Activated CD8-positive, alpha-beta T cell treated with anti-CD3 and anti-CD28 coated beads for 36 hours (primary cell): ENCODE data around the gene MBTPS1. TPM values are rescaled to one million over a fixed set of nuclear protein-coding genes. Genes with fewer than 3 reads are reported as not detected.

Experiments
- ATAC-seq: fragments of 200-7000 bp; cut with Tn5 transposase; one replicate; pipeline ENCODE4 v1.10.0; 2021; ENCODE audit warnings: mild to moderate bottlenecking, moderate library complexity
- CTCF ChIA-PET: fragments of 350-600 bp; sonication (Branson Sonifier 250); formaldehyde crosslinking; loops from one replicate; lab custom pipeline; 2021; ENCODE audit warnings: antibody characterized with exemption; lab: Charles Lee
- POLR2A ChIA-PET: fragments of 350-600 bp; sonication (Branson Sonifier 250); formaldehyde crosslinking; loops from one replicate; lab custom pipeline; 2021; ENCODE audit warnings: antibody characterized with exemption; lab: Charles Lee
- DNase-seq: peaks from one replicate; pipeline ENCODE4 v3.0.0-alpha.2; 2020
- H3K27ac Mint-ChIP-seq: one replicate; pipeline ENCODE4 v1.8.0; 2021; ENCODE audit warnings: mild to moderate bottlenecking, mixed read lengths
- H3K27me3 Mint-ChIP-seq: one replicate; pipeline ENCODE4 v1.8.0; 2021; ENCODE audit warnings: mixed read lengths
- H3K36me3 Mint-ChIP-seq: one replicate; pipeline ENCODE4 v1.8.0; 2021; ENCODE audit warnings: low read depth, mixed read lengths
- H3K4me1 Mint-ChIP-seq: one replicate; pipeline ENCODE4 v1.8.0; 2021; ENCODE audit warnings: low read depth, mixed read lengths
- H3K4me3 Mint-ChIP-seq: one replicate; pipeline ENCODE4 v1.8.0; 2021; ENCODE audit warnings: mild to moderate bottlenecking, moderate library complexity, mixed read lengths
- H3K9me3 Mint-ChIP-seq: one replicate; pipeline ENCODE4 v1.8.0; 2021; ENCODE audit warnings: mixed read lengths
- intact Hi-C: fragments of 100-400 bp; cut with micrococcal nuclease; formaldehyde crosslinking; loops from one replicate; pipeline ENCODE4 v1.10.0; 2022
- total RNA-seq, 2 experiments: library from RNA; stranded (reverse); gene quantifications; one replicate each; pipeline ENCODE4 v1.2.3, GENCODE V29; 2021
- TF ChIP-seq, protein P1 (sequence below): fragments of 200-600 bp; IDR thresholded peaks from one replicate; pipeline ENCODE4 v1.8.0; 2022; ENCODE audit warnings: antibody characterized with exemption, mild to moderate bottlenecking

The MBTPS1 gene
- total RNA-seq, 2 experiments from 2014 or later: 31.5 to 31.7 TPM

DNA sequence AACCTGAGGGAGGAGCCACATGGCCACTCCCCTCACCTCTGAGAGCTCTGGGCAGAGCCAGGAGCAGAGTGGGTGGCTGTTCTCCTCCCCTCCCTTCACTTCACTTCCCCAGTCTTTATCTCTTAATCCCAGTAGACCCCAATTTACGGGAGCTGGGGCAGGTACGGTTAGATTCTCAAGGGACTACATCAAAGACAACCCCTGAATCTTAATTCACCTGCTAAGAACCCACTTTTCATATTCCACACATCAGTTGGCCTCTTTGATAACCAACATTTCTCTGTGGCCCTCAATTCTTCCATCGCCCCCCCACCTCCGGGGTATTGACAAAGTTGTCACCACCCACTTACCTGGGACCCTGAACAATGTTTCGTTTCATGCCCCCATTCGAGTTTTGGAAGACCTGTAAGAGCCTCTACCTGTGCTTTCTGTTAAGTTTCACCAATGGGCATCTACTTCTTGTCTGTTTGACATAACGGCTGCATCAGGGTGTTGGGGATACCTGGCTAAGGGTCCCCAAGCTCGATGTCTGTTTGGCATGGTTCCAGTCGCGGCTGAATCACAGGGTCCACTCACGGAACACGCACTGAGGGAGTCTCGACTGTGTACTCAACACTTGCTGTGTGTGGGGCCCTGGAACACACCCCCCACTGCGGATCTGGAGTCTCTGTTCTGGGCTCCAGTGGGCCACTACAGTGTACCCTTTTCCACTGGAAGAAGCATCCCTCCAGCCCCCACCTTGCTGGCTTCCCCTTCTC is 102.0 kb downstream of the MBTPS1 start:
- Mint-ChIP-seq H3K27me3 (peaks cover 7% of the 10 kb centered on the region), H3K9me3 (peaks cover 1% of the 10 kb centered on the region), H3K27ac (no peak overlapping the region), H3K4me3 (no peak overlapping the region), H3K4me1 (peaks cover 7% of the 10 kb centered on the region), H3K36me3 (no peaks in the 10 kb centered on the region)
- ChIA-PET POLR2A (interaction anchor here (0.7 to 1.5 kb wide), 3 partner anchors 13 to 45 kb away, joined by 3 to 4 read pairs (median 3); no protein-coding TSS in a partner anchor), CTCF (interaction anchor here (1.0 to 1.2 kb wide), 4 partner anchors 47 to 172 kb away, joined by 3 to 7 read pairs (median 4); partner anchors contain the start of gene TAF1C)
- intact Hi-C loops: no loop called here
- ATAC-seq (no peak), DNase-seq (no peak)
- TF ChIP-seq, protein P1, sequence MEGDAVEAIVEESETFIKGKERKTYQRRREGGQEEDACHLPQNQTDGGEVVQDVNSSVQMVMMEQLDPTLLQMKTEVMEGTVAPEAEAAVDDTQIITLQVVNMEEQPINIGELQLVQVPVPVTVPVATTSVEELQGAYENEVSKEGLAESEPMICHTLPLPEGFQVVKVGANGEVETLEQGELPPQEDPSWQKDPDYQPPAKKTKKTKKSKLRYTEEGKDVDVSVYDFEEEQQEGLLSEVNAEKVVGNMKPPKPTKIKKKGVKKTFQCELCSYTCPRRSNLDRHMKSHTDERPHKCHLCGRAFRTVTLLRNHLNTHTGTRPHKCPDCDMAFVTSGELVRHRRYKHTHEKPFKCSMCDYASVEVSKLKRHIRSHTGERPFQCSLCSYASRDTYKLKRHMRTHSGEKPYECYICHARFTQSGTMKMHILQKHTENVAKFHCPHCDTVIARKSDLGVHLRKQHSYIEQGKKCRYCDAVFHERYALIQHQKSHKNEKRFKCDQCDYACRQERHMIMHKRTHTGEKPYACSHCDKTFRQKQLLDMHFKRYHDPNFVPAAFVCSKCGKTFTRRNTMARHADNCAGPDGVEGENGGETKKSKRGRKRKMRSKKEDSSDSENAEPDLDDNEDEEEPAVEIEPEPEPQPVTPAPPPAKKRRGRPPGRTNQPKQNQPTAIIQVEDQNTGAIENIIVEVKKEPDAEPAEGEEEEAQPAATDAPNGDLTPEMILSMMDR: no peak

DNA sequence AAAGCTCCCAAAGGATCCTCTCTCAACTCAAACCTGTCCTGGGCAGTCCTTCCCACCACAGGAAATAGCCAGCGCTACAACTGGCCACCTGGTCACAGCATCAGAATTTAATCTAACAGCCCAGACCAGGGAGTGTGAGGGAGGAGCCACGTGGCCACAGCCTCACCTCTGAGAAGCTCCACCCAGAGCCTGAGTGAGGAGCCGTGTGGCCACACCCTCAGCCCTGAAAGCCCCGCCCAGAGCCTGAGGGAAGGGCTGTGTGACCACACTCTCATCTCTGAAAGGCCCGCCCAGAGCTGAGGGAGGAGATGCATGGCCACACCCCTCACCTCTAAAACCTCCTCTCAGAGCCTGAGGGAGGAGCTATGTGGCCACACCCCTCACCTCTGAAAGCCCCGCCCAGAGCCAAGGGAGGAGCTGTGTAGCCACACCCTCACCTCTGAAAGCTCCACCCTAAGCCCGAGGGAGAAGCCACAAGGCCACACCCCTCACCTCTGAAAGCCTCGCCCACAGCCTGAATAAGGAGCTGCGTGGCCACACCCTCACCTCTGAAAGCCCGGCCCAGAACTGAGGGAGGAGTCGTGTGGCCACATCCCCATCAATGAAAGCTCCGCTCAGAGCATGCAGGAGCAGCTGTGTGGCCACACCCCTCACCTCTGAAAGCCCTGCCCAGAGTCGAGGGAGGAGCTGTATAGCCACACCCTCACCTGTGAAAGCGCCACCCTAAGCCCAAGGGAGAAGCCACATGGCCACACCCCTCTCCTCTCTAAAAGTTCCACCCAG is 102.8 kb downstream of the MBTPS1 start:
- TF ChIP-seq, protein P1: no peak
- ATAC-seq: peak; percentile 89
- peaks cover 7% of the 10 kb centered on the region for H3K4me1 Mint-ChIP-seq
- intact Hi-C loops: no loop called here
- ChIA-PET POLR2A (interaction anchor here (0.7 to 1.5 kb wide), 2 partner anchors 13 to 46 kb away, joined by 3 to 4 read pairs; no protein-coding TSS in a partner anchor), CTCF (interaction anchor here (1.0 to 1.2 kb wide), 4 partner anchors 48 to 173 kb away, joined by 3 to 7 read pairs (median 4); partner anchors contain the start of gene TAF1C)
- H3K27me3 Mint-ChIP-seq: peaks cover 6% of the 10 kb centered on the region
- no peak overlapping the region for H3K27ac Mint-ChIP-seq
- peak; percentile 88 for DNase-seq
- no peak overlapping the region for H3K4me3 Mint-ChIP-seq
- H3K36me3 Mint-ChIP-seq: no peaks in the 10 kb centered on the region
- H3K9me3 Mint-ChIP-seq: no peaks in the 10 kb centered on the region

DNA sequence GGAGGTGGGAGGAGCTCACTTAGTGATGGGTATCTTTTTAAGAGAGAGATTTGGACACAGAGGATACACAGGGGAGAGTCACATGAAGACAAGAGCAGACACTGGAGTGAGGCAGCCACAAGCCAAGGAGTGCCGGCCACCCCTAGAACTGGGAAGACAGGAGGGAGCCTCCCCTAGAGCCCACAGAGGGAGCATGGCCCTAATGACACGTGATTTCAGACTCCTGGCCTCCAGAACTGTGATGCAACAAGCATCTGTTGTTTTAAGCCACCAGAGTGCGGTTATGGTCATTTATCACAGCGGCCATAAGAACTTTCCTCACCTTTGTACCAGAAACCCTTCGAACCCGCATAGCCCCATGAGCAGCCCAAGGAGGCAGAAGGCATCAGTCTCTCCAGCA is 107.5 kb downstream of the MBTPS1 start:
- intact Hi-C loops: no loop called here
- no peak overlapping the region for H3K27ac Mint-ChIP-seq
- peaks cover 3% of the 10 kb centered on the region for H3K27me3 Mint-ChIP-seq
- no peaks in the 10 kb centered on the region for H3K36me3 Mint-ChIP-seq
- peaks cover 3% of the 10 kb centered on the region for H3K4me1 Mint-ChIP-seq
- ATAC-seq: no peak
- H3K4me3 Mint-ChIP-seq: no peak overlapping the region
- H3K9me3 Mint-ChIP-seq: no peaks in the 10 kb centered on the region
- ChIA-PET CTCF (interaction anchor here (2.0 kb wide), 1 partner anchor 13 kb away, joined by 5 read pairs; no protein-coding TSS in a partner anchor), POLR2A (no interaction called here)
- DNase-seq: no peak
- TF ChIP-seq, protein P1: no peak

DNA sequence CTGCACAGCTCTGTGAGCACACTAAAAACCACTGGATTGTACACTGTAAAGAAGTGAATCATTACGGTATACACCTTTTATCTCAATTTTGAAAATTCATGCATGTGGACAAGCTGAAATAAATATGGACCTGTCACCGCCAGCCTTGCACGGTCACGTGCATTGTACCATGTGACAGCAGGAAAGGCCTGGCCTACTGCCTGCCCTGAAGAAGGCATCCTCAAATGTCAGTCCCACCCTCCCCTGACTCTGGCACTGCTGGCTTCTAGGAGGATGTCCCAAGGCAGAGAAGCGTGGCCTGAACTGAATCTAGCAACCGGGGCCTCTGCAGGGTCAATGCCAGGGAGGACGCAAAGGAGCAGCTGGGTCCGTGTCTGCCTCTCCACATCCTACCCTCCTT is 108.8 kb downstream of the MBTPS1 start:
- ChIA-PET POLR2A (no interaction called here), CTCF (interaction anchor here (2.0 kb wide), 1 partner anchor 12 kb away, joined by 5 read pairs; no protein-coding TSS in a partner anchor)
- Mint-ChIP-seq H3K4me3 (no peak overlapping the region), H3K27me3 (peaks cover 3% of the 10 kb centered on the region), H3K36me3 (no peaks in the 10 kb centered on the region), H3K4me1 (no peaks in the 10 kb centered on the region), H3K9me3 (no peaks in the 10 kb centered on the region), H3K27ac (no peak overlapping the region)
- DNase-seq (no peak), ATAC-seq (no peak)
- intact Hi-C loops: no loop called here
- TF ChIP-seq, protein P1: no peak
